HCT116 (cell line): Measurements from ENCODE around the gene MT1X. TPM values are rescaled to one million over a fixed set of nuclear protein-coding genes. Genes with fewer than 3 reads are reported as not detected.

ENCODE experiments used
- ATAC-seq: fragments of 200-7000 bp; cut with Tn5 transposase; 2 replicates; pipeline ENCODE4 v1.9.1; 2020; ENCODE audit warnings: mild to moderate bottlenecking, moderate library complexity
- BruUV-seq: library from RNA; stranded (reverse); fragments of 400-500 nt; replicated peaks from 2 replicates; lab custom pipeline; 2021; lab: Mats Ljungman, UMichigan
- CTCF ChIA-PET: fragments of 300-600 bp; sonication (Branson Sonifier 250); formaldehyde crosslinking; loops from one replicate; lab custom pipeline; 2021; ENCODE audit warnings: antibody characterized with exemption; lab: Charles Lee
- POLR2A ChIA-PET: fragments of 300-600, 350-600 bp; sonication (Branson Sonifier 250); formaldehyde crosslinking; loops from one replicate; lab custom pipeline; 2021; ENCODE audit warnings: antibody characterized with exemption; lab: Charles Lee
- RAD21 ChIA-PET, 2 experiments: fragments of 300-600 bp; sonication (Branson Sonifier 250); formaldehyde crosslinking; loops; one replicate each; lab custom pipeline; 2023; ENCODE audit warnings: low total read pairs in 2 of 2; ENCODE audit not compliant: uncharacterized antibody in 2 of 2, unreplicated experiment in 2 of 2, low non-redundant PET in 1 of 2; lab: Charles Lee
- DNase-seq: peaks from one replicate; pipeline ENCODE4 v3.0.0-alpha.2; 2010; ENCODE audit warnings: low read depth, low spot score
- H2AFZ ChIP-seq: fragments of 200-600 bp; shearing (Covaris generic), sonication (generic); 2 replicates; pipeline ENCODE4 v1.6.1; 2017; ENCODE audit warnings: low read depth, mixed run types, mixed read lengths, antibody characterized with exemption, low read length; ENCODE audit not compliant: poor library complexity, severe bottlenecking
- H3K27ac ChIP-seq: 2 replicates; pipeline ENCODE4 v1.5.1; 2012; ENCODE audit warnings: low read depth, low read length
- H3K27me3 ChIP-seq: fragments of 200-600 bp; sonication (generic); 2 replicates; pipeline ENCODE4 v1.6.1; 2016; ENCODE audit warnings: mixed run types, low read length, mixed read lengths; ENCODE audit not compliant: insufficient read depth
- H3K36me3 ChIP-seq, 2 experiments: fragments of 200-500 bp in 1 of 2; fragments of 200-600 bp in 1 of 2; sonication (Bioruptor generic) in 1 of 2; sonication (generic) in 1 of 2; 2 replicates each; pipeline versions ENCODE4 v1.5.1 to v1.6.1; 2014 to 2016; ENCODE audit warnings: low read length in 2 of 2, inconsistent platforms in 1 of 2, mixed read lengths in 1 of 2, mixed run types in 1 of 2; ENCODE audit not compliant: insufficient read depth in 2 of 2, control insufficient read depth in 1 of 2
- H3K4me1 ChIP-seq, 2 experiments: fragments of 200-600 bp in 1 of 2; sonication (generic) in 1 of 2; 2 replicates each; pipeline versions ENCODE4 v1.5.1 to v1.6.1; 2012 to 2017; ENCODE audit warnings: low read length in 2 of 2, inconsistent platforms in 1 of 2, mild to moderate bottlenecking in 1 of 2, mixed read lengths in 1 of 2, mixed run types in 1 of 2, moderate library complexity in 1 of 2; ENCODE audit not compliant: insufficient read depth in 2 of 2, control insufficient read depth in 1 of 2
- H3K4me2 ChIP-seq: fragments of 200-600 bp; sonication (generic); 2 replicates; pipeline ENCODE4 v1.6.1; 2017; ENCODE audit warnings: mixed run types, low read length, mixed read lengths
- H3K4me3 ChIP-seq, 2 experiments: fragments of 200-600 bp in 1 of 2; sonication (generic) in 1 of 2; replicated peaks in 1 of 2; 2 replicates each; pipeline ENCODE4 v1.5.1; 2011 to 2016; ENCODE audit warnings: low read length in 2 of 2, control low read depth in 1 of 2, low read depth in 1 of 2, mild to moderate bottlenecking in 1 of 2, mixed read lengths in 1 of 2, mixed run types in 1 of 2
- H3K79me2 ChIP-seq: fragments of 200-600 bp; sonication (generic); 2 replicates; pipeline ENCODE4 v1.6.1; 2017; ENCODE audit warnings: mild to moderate bottlenecking, mixed run types, low read length, moderate library complexity, mixed read lengths; ENCODE audit not compliant: insufficient read depth
- H3K9ac ChIP-seq: fragments of 200-600 bp; sonication (generic); 2 replicates; pipeline ENCODE4 v1.6.1; 2016; ENCODE audit warnings: low read length, mixed read lengths
- H3K9me2 ChIP-seq: fragments of 200-600 bp; sonication (generic), shearing (Covaris generic); 2 replicates; pipeline ENCODE4 v1.6.1; 2017; ENCODE audit warnings: mixed run types, mild to moderate bottlenecking, moderate library complexity; ENCODE audit not compliant: insufficient read depth
- H3K9me3 ChIP-seq, 2 experiments: fragments of 200-500 bp in 1 of 2; fragments of 200-600 bp in 1 of 2; sonication (Bioruptor generic) in 1 of 2; sonication (generic) in 1 of 2; 2 replicates each; pipeline ENCODE4 v1.6.1; 2014 to 2017; ENCODE audit warnings: low read length in 2 of 2, mixed read lengths in 2 of 2, inconsistent platforms in 1 of 2, low read depth in 1 of 2, mild to moderate bottlenecking in 1 of 2, mixed run types in 1 of 2, moderate library complexity in 1 of 2; ENCODE audit not compliant: control insufficient read depth in 1 of 2, insufficient read depth in 1 of 2
- H4K20me1 ChIP-seq: fragments of 200-600 bp; sonication (generic), shearing (Covaris generic); 2 replicates; pipeline ENCODE4 v1.6.1; 2017; ENCODE audit warnings: mixed run types, mild to moderate bottlenecking, moderate library complexity; ENCODE audit not compliant: insufficient read depth
- ATF3 ChIP-seq: IDR thresholded peaks from 2 replicates; pipeline ENCODE4 v1.6.1; 2012
- EGR1 ChIP-seq: IDR thresholded peaks from 2 replicates; pipeline ENCODE4 v1.6.1; 2012; ENCODE audit warnings: low read depth
- ELF1 ChIP-seq: IDR thresholded peaks from 2 replicates; pipeline ENCODE4 v1.6.1; 2012; ENCODE audit warnings: low read depth, borderline replicate concordance
- EZH2phosphoT487 ChIP-seq: fragments of 200-600 bp; IDR thresholded peaks from 2 replicates; pipeline ENCODE4 v1.6.1; 2018; ENCODE audit warnings: antibody characterized with exemption, borderline replicate concordance
- FOSL1 ChIP-seq: IDR thresholded peaks from 2 replicates; pipeline ENCODE4 v1.6.1; 2012; ENCODE audit warnings: low read depth
- POLR2AphosphoS5 ChIP-seq: IDR thresholded peaks from 2 replicates; pipeline ENCODE4 v1.6.1; 2011; ENCODE audit warnings: mild to moderate bottlenecking, low read depth, low read length, moderate library complexity
- RAD21 ChIP-seq: IDR thresholded peaks from 2 replicates; pipeline ENCODE4 v1.6.1; 2012; ENCODE audit warnings: low read depth, mild to moderate bottlenecking
- SIN3A ChIP-seq: IDR thresholded peaks from 2 replicates; pipeline ENCODE4 v1.6.1; 2012; ENCODE audit warnings: low read depth
- SP1 ChIP-seq: IDR thresholded peaks from 2 replicates; pipeline ENCODE4 v1.6.1; 2012; ENCODE audit warnings: low read depth
- TCF7L2 ChIP-seq: IDR thresholded peaks from 2 replicates; pipeline ENCODE4 v1.7.0; 2011; ENCODE audit warnings: borderline replicate concordance, inconsistent platforms; ENCODE audit not compliant: insufficient read depth, insufficient read length; ENCODE audit errors: extremely low read depth
- ZFX ChIP-seq: fragments of 450-650 bp; IDR thresholded peaks from 2 replicates; pipeline ENCODE4 v1.6.1; 2017
- intact Hi-C: fragments of 100-400 bp; cut with micrococcal nuclease; formaldehyde crosslinking; loops from 2 replicates; pipeline ENCODE4 v1.10.0; 2022
- total RNA-seq: library from RNA; stranded (reverse); gene quantifications from one replicate; pipeline ENCODE4 v1.2.1, GENCODE V29; 2021; ENCODE audit not compliant: unreplicated experiment

The MT1X gene
- total RNA-seq, 1 experiment from 2014 or later = 50.2 TPM

GRCh38 chr16:56691885-56692284 lies 9.6 kb downstream of the MT1X start:
- peak overlapping the region in 1 of 2 experiments; percentile 9; a peak in 1 of 4 replicates for H3K4me3 ChIP-seq
- ChIA-PET CTCF (interaction anchor here (1.3 kb wide), 1 partner anchor 10 kb away, joined by 7 read pairs; no protein-coding TSS in a partner anchor), POLR2A (interaction anchor here (0.9 kb wide), 1 partner anchor 10 kb away, joined by 3 read pairs; the partner anchor contains the start of gene MT1X), RAD21 (no interaction called here)
- peaks cover 19 to 36% of the 10 kb centered on the region in 2 experiments for H3K4me1 ChIP-seq
- peak; percentile 92 for ATAC-seq
- H3K27ac ChIP-seq = 0 out of 2 replicates have a peak overlapping the region, but pooled peaks have one; percentile 25
- DNase-seq = peak; percentile 66
- no peaks in the 10 kb centered on the region for H3K36me3 ChIP-seq
- H3K4me2 ChIP-seq = peak overlapping the region; percentile 50
- H3K79me2 ChIP-seq = no peaks in the 10 kb centered on the region
- H3K9me2 ChIP-seq = no peaks in the 10 kb centered on the region
- no peak for TF ChIP-seq ZFX
- TF ChIP-seq ATF3 = no peak
- no peak for TF ChIP-seq RAD21
- no peak for TF ChIP-seq ELF1
- TF ChIP-seq SP1 = peak; percentile 65; the same call in 1 of the 2 replicates
- peak; percentile 37; the same call in 1 of the 2 replicates for TF ChIP-seq POLR2AphosphoS5
- no peak; the same call in 1 of the 2 replicates for TF ChIP-seq FOSL1
- H4K20me1 ChIP-seq = no peaks in the 10 kb centered on the region
- no TSS peak for BruUV-seq
- peak overlapping the region; percentile 65 for H2AFZ ChIP-seq
- no peaks in the 10 kb centered on the region for H3K9me3 ChIP-seq
- intact Hi-C loops = no loop called here
- no peaks in the 10 kb centered on the region for H3K27me3 ChIP-seq
- 0 out of 2 replicates have a peak overlapping the region, but pooled peaks have one; percentile 10 for H3K9ac ChIP-seq

- Histone ChIP-seq H4K20me1 (no peaks in the 10 kb centered on the region), H3K4me3 (no peak overlapping the region), H3K4me2 (no peak overlapping the region), H3K9ac (no peak overlapping the region), H3K4me1 (peaks cover 14 to 23% of the 10 kb centered on the region in 2 experiments), H3K9me3 (no peaks in the 10 kb centered on the region), H3K9me2 (no peaks in the 10 kb centered on the region), H3K36me3 (no peaks in the 10 kb centered on the region), H3K27ac (no peak overlapping the region), H3K79me2 (no peaks in the 10 kb centered on the region), H2AFZ (no peak overlapping the region), H3K27me3 (no peaks in the 10 kb centered on the region)
- ChIA-PET POLR2A (interaction anchor here (1.0 kb wide), 1 partner anchor 87 kb away, joined by 3 read pairs; the partner anchor contains the start of gene MT2A), CTCF (interaction anchor here (0.6 kb wide), 1 partner anchor 83 kb away, joined by 3 read pairs; no protein-coding TSS in a partner anchor), RAD21 (no interaction called here)
- intact Hi-C loops = no loop called here
- TF ChIP-seq SIN3A (no peak), EGR1 (no peak), EZH2phosphoT487 (no peak), TCF7L2 (no peak), ZFX (no peak)
- ATAC-seq (no peak), DNase-seq (no peak)
- no TSS peak for BruUV-seq
Measured at GRCh38 chr16:56695246-56695645, 13.0 kb downstream of the MT1X start.
